ENCODE results near the gene SMIM5. TPM values are rescaled to one million over a fixed set of nuclear protein-coding genes. Genes with fewer than 3 reads are reported as not detected.
A peak's percentile ranks its signal among the peaks of the same experiment; 100 is the strongest.

Gene SMIM5
- total and polyA plus RNA-seq, 9 of the 15 experiments (the other 6 are each of a cell fraction or from before 2014, with no cell fraction given): 0.08 TPM; not detected in 8

DNA sequence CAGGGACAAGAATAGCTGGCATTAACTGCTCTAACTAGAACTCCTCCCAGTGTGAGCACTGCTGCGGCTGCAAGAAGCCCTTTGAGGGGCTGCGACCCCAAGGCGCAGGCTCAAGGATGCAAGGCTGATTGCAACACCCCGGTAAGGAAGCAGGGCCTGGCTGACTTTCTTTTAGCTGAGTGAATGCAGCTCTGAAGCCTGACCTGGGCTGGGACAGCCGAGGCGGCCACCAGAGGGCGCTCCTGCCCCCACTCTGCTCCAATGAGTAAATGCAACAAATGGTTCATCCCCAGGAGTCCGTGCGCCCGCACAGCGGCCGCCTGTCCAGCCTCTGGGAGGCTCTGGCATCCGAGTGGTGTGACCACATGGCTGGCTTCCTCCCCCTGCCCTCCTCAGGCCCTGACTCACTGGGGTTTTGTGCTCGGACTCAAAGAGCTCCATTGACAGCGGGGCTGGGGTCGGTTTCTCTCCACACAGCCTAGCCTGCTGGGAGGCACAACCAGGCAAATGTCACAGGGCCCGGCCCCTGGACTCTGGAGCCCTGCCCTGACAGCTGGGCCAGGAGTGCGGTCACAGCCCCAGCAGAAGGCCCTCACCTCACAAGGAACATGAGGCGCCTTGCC is at the start of gene SMIM5 (continued):
- TF ChIP-seq FOXP1 (CRISPR knock-in tag; IDR thresholded peaks at IDR 0.05) (peak; percentile 66; the same call in 1 of the 2 replicates), TEAD2 (tag; IDR thresholded peaks at IDR 0.05) (no peak), FOXJ3 (CRISPR knock-in tag; IDR thresholded peaks at IDR 0.05) (no peak), HLTF (IDR thresholded peaks at IDR 0.05) (no peak), XRCC5 (IDR thresholded peaks at IDR 0.05; ENCODE audit: low read depth, low read length) (peak; percentile 87; the same call in 1 of the 2 replicates), GABPB1 (CRISPR knock-in tag; IDR thresholded peaks at IDR 0.05) (peak; percentile 23; the same call in 1 of the 2 replicates), U2AF1 (optimal IDR thresholded peaks at IDR 0.05; ENCODE audit: low read depth, low read length) (no peak), POLR2G (IDR thresholded peaks at IDR 0.05; ENCODE audit: low read depth, low read length) (peak; percentile 8; the same call in 1 of the 2 replicates), ESRRA (IDR thresholded peaks at IDR 0.05; ENCODE audit: borderline replicate concordance, low read depth) (no peak), MAFG (tag; conservative IDR thresholded peaks at IDR 0.05) (no peak), NCOA2 (IDR thresholded peaks at IDR 0.05; ENCODE audit: partially characterized antibody in 2 of 2) (no peak), ZNF445 (CRISPR knock-in tag; IDR thresholded peaks at IDR 0.05; ENCODE audit: low read depth) (no peak)
- TF ChIP-seq, protein P1, sequence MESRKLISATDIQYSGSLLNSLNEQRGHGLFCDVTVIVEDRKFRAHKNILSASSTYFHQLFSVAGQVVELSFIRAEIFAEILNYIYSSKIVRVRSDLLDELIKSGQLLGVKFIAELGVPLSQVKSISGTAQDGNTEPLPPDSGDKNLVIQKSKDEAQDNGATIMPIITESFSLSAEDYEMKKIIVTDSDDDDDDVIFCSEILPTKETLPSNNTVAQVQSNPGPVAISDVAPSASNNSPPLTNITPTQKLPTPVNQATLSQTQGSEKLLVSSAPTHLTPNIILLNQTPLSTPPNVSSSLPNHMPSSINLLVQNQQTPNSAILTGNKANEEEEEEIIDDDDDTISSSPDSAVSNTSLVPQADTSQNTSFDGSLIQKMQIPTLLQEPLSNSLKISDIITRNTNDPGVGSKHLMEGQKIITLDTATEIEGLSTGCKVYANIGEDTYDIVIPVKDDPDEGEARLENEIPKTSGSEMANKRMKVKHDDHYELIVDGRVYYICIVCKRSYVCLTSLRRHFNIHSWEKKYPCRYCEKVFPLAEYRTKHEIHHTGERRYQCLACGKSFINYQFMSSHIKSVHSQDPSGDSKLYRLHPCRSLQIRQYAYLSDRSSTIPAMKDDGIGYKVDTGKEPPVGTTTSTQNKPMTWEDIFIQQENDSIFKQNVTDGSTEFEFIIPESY (CRISPR knock-in tag; IDR thresholded peaks at IDR 0.05): no peak
- TF ChIP-seq, protein P2, sequence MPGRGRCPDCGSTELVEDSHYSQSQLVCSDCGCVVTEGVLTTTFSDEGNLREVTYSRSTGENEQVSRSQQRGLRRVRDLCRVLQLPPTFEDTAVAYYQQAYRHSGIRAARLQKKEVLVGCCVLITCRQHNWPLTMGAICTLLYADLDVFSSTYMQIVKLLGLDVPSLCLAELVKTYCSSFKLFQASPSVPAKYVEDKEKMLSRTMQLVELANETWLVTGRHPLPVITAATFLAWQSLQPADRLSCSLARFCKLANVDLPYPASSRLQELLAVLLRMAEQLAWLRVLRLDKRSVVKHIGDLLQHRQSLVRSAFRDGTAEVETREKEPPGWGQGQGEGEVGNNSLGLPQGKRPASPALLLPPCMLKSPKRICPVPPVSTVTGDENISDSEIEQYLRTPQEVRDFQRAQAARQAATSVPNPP (IDR thresholded peaks at IDR 0.05; ENCODE audit: borderline replicate concordance, insufficient read depth, insufficient read length): no peak
- TF ChIP-seq, protein P3, sequence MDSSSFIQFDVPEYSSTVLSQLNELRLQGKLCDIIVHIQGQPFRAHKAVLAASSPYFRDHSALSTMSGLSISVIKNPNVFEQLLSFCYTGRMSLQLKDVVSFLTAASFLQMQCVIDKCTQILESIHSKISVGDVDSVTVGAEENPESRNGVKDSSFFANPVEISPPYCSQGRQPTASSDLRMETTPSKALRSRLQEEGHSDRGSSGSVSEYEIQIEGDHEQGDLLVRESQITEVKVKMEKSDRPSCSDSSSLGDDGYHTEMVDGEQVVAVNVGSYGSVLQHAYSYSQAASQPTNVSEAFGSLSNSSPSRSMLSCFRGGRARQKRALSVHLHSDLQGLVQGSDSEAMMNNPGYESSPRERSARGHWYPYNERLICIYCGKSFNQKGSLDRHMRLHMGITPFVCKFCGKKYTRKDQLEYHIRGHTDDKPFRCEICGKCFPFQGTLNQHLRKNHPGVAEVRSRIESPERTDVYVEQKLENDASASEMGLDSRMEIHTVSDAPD (CRISPR knock-in tag; IDR thresholded peaks at IDR 0.05): no peak
- TF ChIP-seq, protein P4, sequence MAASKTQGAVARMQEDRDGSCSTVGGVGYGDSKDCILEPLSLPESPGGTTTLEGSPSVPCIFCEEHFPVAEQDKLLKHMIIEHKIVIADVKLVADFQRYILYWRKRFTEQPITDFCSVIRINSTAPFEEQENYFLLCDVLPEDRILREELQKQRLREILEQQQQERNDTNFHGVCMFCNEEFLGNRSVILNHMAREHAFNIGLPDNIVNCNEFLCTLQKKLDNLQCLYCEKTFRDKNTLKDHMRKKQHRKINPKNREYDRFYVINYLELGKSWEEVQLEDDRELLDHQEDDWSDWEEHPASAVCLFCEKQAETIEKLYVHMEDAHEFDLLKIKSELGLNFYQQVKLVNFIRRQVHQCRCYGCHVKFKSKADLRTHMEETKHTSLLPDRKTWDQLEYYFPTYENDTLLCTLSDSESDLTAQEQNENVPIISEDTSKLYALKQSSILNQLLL (CRISPR knock-in tag; IDR thresholded peaks at IDR 0.05; ENCODE audit: borderline replicate concordance): no peak
- TF ChIP-seq, protein P5, sequence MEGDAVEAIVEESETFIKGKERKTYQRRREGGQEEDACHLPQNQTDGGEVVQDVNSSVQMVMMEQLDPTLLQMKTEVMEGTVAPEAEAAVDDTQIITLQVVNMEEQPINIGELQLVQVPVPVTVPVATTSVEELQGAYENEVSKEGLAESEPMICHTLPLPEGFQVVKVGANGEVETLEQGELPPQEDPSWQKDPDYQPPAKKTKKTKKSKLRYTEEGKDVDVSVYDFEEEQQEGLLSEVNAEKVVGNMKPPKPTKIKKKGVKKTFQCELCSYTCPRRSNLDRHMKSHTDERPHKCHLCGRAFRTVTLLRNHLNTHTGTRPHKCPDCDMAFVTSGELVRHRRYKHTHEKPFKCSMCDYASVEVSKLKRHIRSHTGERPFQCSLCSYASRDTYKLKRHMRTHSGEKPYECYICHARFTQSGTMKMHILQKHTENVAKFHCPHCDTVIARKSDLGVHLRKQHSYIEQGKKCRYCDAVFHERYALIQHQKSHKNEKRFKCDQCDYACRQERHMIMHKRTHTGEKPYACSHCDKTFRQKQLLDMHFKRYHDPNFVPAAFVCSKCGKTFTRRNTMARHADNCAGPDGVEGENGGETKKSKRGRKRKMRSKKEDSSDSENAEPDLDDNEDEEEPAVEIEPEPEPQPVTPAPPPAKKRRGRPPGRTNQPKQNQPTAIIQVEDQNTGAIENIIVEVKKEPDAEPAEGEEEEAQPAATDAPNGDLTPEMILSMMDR (IDR thresholded peaks at IDR 0.05 in 2 of 3, conservative IDR thresholded peaks at IDR 0.05 in 1 of 3; ENCODE audit: insufficient read depth in 2 of 3, low read depth in 1 of 3, low read length in 3 of 3): peak; percentile 90 to 96 (median 92)
- TF ChIP-seq, protein P6, sequence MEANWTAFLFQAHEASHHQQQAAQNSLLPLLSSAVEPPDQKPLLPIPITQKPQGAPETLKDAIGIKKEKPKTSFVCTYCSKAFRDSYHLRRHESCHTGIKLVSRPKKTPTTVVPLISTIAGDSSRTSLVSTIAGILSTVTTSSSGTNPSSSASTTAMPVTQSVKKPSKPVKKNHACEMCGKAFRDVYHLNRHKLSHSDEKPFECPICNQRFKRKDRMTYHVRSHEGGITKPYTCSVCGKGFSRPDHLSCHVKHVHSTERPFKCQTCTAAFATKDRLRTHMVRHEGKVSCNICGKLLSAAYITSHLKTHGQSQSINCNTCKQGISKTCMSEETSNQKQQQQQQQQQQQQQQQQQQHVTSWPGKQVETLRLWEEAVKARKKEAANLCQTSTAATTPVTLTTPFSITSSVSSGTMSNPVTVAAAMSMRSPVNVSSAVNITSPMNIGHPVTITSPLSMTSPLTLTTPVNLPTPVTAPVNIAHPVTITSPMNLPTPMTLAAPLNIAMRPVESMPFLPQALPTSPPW (CRISPR knock-in tag; IDR thresholded peaks at IDR 0.05): no peak
